T-helper 1 cell treated with Interleukin-12 subunit alpha and Interleukin-12 subunit beta and Interleukin-4 antibody, amounts not matched to agents 30 ng/mL and 1 ng/mL, for 36 hours (primary cell): ENCODE measurements around the gene TEKT3. TPM values are rescaled to one million over a fixed set of nuclear protein-coding genes. Genes with fewer than 3 reads are reported as not detected.

Experiments
- intact Hi-C: fragments of 100-400 bp; cut with micrococcal nuclease; formaldehyde crosslinking; loops from one replicate; pipeline ENCODE4 v1.15.1; 2024
- total RNA-seq: library from RNA; stranded (reverse); gene quantifications from 2 replicates; pipeline ENCODE4 v1.2.3, GENCODE V29; 2022

The TEKT3 gene
- total RNA-seq, 1 donor from 2014 or later: not detected

DNA sequence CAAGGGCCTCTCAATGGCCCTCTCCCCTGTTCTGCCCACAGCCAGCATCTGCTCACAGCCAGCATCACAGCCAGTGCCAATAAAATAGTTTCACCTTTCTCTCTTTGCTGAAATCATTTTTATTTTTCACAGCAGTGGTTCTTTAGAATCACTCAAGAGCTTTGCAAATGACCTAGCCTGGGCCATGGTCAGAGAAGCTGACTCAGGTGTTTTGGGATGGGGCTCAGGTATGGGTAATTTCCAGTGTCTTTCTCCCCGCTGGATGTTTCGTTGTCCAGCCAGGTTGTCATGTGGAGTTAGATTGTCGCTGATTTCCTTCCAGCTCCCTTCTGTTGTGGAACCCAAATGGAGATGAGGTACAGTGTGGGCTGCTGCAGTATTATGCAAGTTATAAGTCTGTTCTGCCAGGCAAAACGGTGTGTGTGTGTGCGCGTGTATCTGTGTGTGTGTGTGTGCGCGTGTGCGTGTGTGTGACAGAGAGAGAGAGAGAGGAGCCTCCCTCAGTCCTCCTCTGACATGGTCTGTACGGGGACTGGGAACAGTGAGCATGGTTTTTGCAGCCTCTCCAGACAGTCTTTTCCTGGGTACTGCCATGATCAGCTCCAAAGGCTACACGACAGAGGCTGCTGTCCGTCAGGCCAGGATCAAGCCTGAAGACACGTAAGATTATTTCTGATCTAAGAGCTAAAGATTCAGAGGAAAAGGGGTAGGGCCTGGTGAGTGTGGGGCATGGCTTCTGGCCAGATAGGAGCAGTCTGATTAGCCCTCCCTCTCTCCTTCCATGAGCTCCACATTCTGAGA, 74.9 kb downstream of the TEKT3 start:
- intact Hi-C loops: no loop called here

DNA sequence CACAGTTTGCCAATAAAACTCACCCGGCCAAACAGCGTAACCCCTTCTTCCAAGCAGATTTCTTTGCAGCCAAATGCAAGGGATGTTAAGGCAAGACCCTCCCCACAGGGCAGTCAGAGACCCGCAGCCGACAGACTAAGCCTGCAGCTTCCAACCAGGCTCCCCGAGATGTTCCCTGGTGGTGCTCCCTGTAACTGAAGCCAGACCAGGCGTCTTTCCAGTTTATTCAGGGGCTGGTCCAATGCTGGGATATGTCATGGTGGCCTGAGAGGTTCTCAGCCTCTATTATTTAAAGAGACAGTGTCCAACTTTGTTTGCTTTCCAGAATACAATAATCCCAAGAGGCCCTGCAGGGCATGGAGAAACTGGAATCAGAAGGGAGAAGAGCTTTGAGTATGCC, 76.3 kb downstream of the TEKT3 start, which contains the start of gene PMP22:
TSS of gene PMP22 (minus strand) at position 196 of the 400 bp plus-strand sequence. CDS start 4,599 bp downstream, outside the sequence.
- intact Hi-C loops: no loop called here

DNA sequence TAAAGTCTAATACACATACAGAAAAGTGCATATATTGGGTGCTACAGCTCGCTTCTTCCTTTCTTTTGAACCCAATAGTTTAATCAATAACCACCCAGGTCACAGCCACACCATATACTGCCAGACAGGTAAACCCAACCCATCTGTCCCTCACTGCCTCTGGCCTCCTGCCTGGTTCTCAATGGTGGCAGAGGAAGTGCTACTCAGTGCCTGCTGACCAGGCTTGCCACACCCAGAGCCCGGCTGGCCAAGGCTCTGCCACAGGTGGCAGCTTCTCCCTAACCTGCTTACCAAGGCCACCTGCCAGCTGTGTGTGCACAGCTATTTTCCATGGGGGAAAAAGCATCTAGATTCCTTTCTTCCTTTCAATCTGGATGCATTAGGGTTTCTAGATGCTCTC, 76.9 kb downstream of the TEKT3 start:
- intact Hi-C loops: no loop called here

- intact Hi-C loops: no loop called here
Observed at GRCh38 chr17:15263680-15264079, 77.7 kb downstream of the TEKT3 start.

- intact Hi-C loops: no loop called here
Observed at GRCh38 chr17:15263206-15263579, 78.2 kb downstream of the TEKT3 start.

DNA sequence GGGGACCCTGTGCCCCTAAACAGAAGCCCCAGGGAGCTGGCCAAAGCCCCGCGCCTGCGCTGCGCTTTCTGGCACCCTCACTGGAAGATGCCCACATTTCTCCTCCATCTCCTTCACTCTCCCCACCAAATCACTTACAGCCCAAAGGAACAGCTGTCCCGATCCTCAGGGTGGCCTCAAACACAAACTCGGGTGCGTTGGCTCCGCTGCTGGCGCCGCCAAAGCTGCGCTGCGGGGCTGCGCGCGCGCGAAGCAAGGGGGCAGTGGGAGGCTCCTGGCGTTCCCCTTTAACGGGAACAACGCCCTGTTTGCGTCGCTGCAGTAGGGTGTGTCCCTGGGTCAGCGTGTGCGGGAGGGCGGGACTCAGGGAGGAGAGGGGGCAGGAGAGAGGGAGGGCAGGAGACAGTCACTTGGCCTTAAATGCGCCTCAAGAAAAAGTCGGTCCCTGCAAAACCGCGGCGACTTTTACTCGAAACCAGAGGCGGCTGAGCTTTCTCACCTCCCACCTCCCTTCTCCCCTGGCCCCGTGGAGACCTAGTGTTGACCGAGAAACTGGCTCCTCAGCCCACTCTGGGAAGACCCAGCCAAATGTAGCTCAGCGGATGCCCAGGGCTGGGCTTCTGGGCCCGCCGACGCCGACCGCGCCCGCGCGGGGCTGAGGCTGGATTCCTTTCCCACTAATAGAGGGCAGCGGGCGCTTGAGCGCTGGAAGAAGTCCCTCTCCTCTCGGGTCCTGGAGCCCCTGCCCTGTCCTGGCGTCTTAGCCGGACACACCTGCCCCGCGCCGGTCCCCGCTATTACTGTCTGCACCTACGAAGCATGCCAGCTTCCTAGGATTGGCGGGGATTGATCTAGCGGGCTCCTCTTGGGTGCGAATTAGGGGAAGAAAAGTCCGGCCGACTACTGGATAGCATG, 78.8 kb downstream of the TEKT3 start:
- intact Hi-C loops: no loop called here

GRCh38 chr17:15261802-15262290, 79.6 kb downstream of the TEKT3 start:
- intact Hi-C loops: no loop called here

GRCh38 chr17:15261258-15261801, 80.1 kb downstream of the TEKT3 start:
- intact Hi-C loops: no loop called here

DNA sequence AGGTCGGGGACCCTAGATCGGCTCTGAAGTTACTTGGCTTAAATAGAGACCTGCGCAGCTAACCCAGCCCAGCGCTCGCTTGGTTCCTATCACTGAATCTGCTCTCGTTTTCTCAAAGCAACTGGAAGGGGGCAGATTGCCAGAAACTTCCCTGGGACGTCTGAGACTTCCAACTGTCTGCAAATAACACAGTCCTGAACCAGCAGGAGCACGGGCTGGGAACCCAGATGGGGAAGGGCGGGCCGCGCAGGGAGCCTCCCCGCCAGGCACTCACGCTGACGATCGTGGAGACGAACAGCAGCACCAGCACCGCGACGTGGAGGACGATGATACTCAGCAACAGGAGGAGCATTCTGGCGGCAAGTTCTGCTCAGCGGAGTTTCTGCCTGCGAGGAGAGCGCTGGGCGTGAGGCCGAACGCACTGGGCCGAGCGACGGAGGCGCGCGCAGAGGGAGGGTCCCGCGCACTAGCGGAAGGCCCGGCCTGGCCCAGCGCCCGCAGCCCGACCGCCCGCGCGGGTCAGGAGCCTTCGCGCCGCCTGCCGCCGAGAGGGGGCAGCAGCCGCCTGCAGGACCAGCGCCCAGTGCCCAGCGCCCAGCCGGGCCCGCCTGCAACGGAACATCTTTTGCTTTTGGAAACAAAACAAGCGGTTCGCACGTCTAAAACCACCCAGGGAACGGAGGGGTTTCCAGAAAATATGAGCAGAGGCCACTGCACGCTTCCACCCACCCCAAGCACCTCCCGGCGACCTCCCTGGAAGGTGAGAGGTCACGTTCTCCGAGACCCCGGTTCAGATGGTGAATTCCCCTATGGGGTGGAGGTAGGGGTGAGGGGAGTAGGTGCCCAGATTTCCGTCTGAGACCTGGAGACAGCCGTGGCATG, 80.8 kb downstream of the TEKT3 start:
- intact Hi-C loops: no loop called here

DNA sequence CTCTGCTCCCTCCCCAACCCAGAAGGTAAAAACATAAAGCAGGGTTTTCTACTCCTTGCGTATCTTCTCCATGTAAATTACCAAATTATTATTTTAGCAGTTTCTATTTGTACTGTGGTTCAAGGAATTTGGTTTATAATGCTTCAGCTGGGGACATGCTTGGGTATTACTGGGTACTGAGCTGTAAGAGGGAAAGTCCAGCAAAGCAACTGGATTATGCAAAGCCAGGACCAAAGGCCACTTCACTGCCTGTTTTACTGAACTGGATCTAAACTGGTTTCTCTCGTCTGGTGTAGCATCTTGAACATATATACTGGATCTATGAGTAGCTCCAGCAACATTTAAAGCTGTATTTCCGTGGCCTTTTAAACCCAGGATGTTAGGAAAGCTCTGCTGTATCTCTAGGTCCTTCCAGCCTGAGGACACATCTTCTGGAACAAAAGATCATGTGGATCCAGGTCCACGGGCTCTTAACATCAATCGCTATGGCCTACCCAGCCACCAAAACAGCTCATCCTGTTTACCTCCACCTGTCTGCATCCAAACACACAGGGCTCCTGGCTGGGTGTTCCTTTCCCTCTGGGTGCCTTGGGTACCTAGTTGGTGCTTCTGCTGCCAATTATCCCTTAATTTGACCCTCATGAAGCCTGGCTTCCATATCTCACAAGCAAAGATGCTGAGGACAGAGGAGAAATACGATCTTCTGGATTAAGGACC, 83.4 kb downstream of the TEKT3 start:
- intact Hi-C loops: loop anchor here (1.0 kb wide), 3 partner anchors 245 to 740 kb away; no protein-coding TSS in a partner anchor

- intact Hi-C loops: loop anchor here (1.0 kb wide), 3 partner anchors 246 to 741 kb away; no protein-coding TSS in a partner anchor
Observed at GRCh38 chr17:15257258-15257788, 84.1 kb downstream of the TEKT3 start.

GRCh38 chr17:15256689-15257088, 84.7 kb downstream of the TEKT3 start:
- intact Hi-C loops: loop anchor here (1.0 kb wide), 3 partner anchors 247 to 742 kb away; no protein-coding TSS in a partner anchor

- intact Hi-C loops: no loop called here
Observed at GRCh38 chr17:15255713-15256454, 85.5 kb downstream of the TEKT3 start.

Other genes starting within 250 kb of the TEKT3 start
- gene PMP22, start 76.3 kb downstream of the TEKT3 start, total RNA-seq: 0.22 TPM in 1 of 2 replicates, not detected in the other
- 4.8 and 9.4 TPM in 2 replicates for gene CDRT4, start 126.0 kb upstream of the TEKT3 start, total RNA-seq
- 15.1 and 18.4 TPM in 2 replicates for gene TVP23C, start 221.9 kb upstream of the TEKT3 start, total RNA-seq